ENCODE measurements around the gene POLR1H. TPM values are rescaled to one million over a fixed set of nuclear protein-coding genes. Genes with fewer than 3 reads are reported as not detected.

Gene POLR1H
- total RNA-seq, 1 experiment from 2014 or later, result 31.9 TPM

DNA sequence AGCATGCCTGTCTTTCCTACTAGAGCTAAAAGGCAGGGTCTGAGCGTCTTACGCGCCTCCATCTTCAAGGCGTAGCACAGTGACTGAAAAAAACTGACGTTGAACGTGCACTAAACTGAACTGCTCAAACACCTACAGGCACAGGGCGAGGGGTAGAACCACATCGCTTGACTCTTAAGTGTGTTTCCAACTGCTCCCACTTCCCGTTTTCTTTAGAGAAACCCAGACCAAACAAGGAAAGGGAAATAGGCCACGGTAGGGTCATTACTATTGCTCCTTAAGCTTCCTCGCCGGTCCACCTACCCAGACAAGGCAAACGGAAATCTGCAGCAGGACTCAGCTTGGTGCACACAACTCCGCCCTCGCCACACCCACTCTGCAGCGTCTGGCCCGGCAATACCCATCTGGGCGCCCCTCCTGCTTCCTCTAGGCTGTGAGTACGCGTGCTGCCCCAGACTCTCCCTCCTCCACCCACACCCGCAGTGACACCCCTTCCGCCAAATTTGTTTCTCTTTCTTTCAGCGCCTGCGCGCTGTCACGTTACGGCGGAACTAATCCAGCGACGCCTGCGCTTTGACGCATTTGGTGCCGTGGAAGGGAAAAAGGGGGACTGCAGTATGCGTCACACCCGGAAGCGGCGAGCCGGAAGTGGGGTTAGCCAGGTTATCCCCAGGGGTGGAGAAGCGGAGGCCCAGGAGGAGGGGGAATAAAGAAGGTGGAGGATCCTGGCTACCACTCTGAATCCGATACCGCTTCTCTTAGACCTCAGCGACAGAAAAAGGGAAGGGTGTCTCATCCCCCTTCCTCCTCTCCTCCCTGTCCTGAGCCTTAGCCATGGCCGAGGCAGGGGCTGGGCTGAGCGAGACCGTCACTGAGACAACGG is 5.8 kb downstream of the POLR1H start, which contains the start of gene PPP1R11:
Gene PPP1R11, plus strand, starts transcription at position 622 of the 883 bp plus-strand sequence. Its CDS starts 213 bp downstream, at position 835.
- no CpG with 5 or more reads among the region's 46 CpGs for WGBS (ENCODE audit: extremely low coverage, insufficient read length, low lambda C conversion rate)
- H3K27me3 ChIP-seq (ENCODE audit: insufficient read depth, low read length), result peaks cover 11% of the 10 kb centered on the region
- no peaks in the 10 kb centered on the region for H3K79me1 ChIP-seq (ENCODE audit: insufficient read depth, low read depth, low read length, poor library complexity, severe bottlenecking)
- H4K8ac ChIP-seq (replicated peaks; ENCODE audit: insufficient read length, low read depth, low read length), result no peak within 1 kb of the TSS
- H2BK20ac ChIP-seq (ENCODE audit: low read depth, low read length, poor library complexity, severe bottlenecking), result no peak within 1 kb of the TSS
- H3T11ph ChIP-seq (ENCODE audit: low read length), result no peak within 1 kb of the TSS
- no peak within 1 kb of the TSS for H4K91ac ChIP-seq (ENCODE audit: insufficient read length, low read depth, low read length)
- peak within 1 kb of the TSS; percentile 43 for H2BK5ac ChIP-seq (ENCODE audit: insufficient read length, low read length)
- peak within 1 kb of the TSS; percentile 68 for H2AFZ ChIP-seq (ENCODE audit: low read length)
- H3K23me2 ChIP-seq (ENCODE audit: insufficient read length, low read depth, low read length, poor library complexity, severe bottlenecking), result peaks cover 23% of the 10 kb centered on the region
- H3K4me3 Mint-ChIP-seq, result peak within 1 kb of the TSS; percentile 91 to 92
- no peak within 1 kb of the TSS for H2BK120ac ChIP-seq (ENCODE audit: low read depth, low read length, poor library complexity, severe bottlenecking)
- peaks cover 27 to 30% of the 10 kb centered on the region in 2 experiments for H3K4me1 Mint-ChIP-seq
- no peak within 1 kb of the TSS for H3K23ac ChIP-seq (ENCODE audit: insufficient read length, low read depth, low read length)
- no peak within 1 kb of the TSS for H2BK15ac ChIP-seq (ENCODE audit: low read depth, low read length)
- peak within 1 kb of the TSS; percentile 98 for H3K4me2 ChIP-seq (ENCODE audit: insufficient read depth, insufficient read length, low read length)
- no peak within 1 kb of the TSS for H2BK12ac ChIP-seq (ENCODE audit: insufficient read length, low read depth, low read length)
- peak within 1 kb of the TSS; percentile 59 for H3K27ac ChIP-seq (ENCODE audit: insufficient read length, low read depth, low read length)
- 0 out of 2 replicates have a peak, but pooled peaks cover 4% of the 10 kb centered on the region for H3K4me1 ChIP-seq (ENCODE audit: insufficient read depth, low read length)
- no peak within 1 kb of the TSS for H4K5ac ChIP-seq (ENCODE audit: insufficient read length, low read depth, low read length)
- peak within 1 kb of the TSS; percentile 78 for H3K9ac ChIP-seq (ENCODE audit: extremely low read depth, insufficient read length, low read length)
- H3K14ac ChIP-seq (ENCODE audit: insufficient read depth, low read length), result no peak within 1 kb of the TSS; the same call in 1 of the 2 replicates
- no peak within 1 kb of the TSS for H3K4ac ChIP-seq (ENCODE audit: low read depth, low read length)
- DNase-seq, result peak; percentile 99
- H4K20me1 ChIP-seq (ENCODE audit: control insufficient read depth, insufficient read depth, insufficient read length), result no peaks in the 10 kb centered on the region
- peak within 1 kb of the TSS; percentile 63 to 98 (median 86); a peak in 6 of 7 replicates for H3K27ac Mint-ChIP-seq
- H3K18ac ChIP-seq (ENCODE audit: insufficient read length, low read depth, low read length), result peak within 1 kb of the TSS; percentile 86
- H3K27me3 Mint-ChIP-seq (ENCODE audit: low read depth), result peaks cover 28% of the 10 kb centered on the region
- no peaks in the 10 kb centered on the region for H3K79me2 ChIP-seq (ENCODE audit: insufficient read depth, low read length)
- no peak within 1 kb of the TSS for H3K56ac ChIP-seq (ENCODE audit: insufficient read length, low read depth, low read length)
- TF ChIP-seq, protein P1, sequence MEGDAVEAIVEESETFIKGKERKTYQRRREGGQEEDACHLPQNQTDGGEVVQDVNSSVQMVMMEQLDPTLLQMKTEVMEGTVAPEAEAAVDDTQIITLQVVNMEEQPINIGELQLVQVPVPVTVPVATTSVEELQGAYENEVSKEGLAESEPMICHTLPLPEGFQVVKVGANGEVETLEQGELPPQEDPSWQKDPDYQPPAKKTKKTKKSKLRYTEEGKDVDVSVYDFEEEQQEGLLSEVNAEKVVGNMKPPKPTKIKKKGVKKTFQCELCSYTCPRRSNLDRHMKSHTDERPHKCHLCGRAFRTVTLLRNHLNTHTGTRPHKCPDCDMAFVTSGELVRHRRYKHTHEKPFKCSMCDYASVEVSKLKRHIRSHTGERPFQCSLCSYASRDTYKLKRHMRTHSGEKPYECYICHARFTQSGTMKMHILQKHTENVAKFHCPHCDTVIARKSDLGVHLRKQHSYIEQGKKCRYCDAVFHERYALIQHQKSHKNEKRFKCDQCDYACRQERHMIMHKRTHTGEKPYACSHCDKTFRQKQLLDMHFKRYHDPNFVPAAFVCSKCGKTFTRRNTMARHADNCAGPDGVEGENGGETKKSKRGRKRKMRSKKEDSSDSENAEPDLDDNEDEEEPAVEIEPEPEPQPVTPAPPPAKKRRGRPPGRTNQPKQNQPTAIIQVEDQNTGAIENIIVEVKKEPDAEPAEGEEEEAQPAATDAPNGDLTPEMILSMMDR (conservative IDR thresholded peaks at IDR 0.05), result no peak
- no peaks in the 10 kb centered on the region for H3K9me3 ChIP-seq (ENCODE audit: control insufficient read depth, low read depth, low read length)
- H2AK5ac ChIP-seq (ENCODE audit: insufficient read length, low read length), result no peak within 1 kb of the TSS
- H3K36me3 Mint-ChIP-seq (ENCODE audit: insufficient read depth in 1 of 3, low read depth in 3 of 3), result peaks cover 4 to 22% (median 19%) of the 10 kb centered on the region in 3 experiments
- H3K9me3 Mint-ChIP-seq, result peaks cover 0 to 3% of the 10 kb centered on the region in 2 experiments; a peak in 3 of 5 replicates

Data from H9 (cell line).